Muscle of arm (tissue), 12 donors: ENCODE measurements around the gene BTLA. TPM values are rescaled to one million over a fixed set of nuclear protein-coding genes. Genes with fewer than 3 reads are reported as not detected.
"Not testable (repeated sequence)": the region's sequence is repeated elsewhere in the genome, so short reads cannot be mapped to it uniquely, and the experiment has no call there.

Experiments
- DNase-seq: peaks from one replicate; pipeline ENCODE4 v3.0.0-alpha.2; 2013
- polyA plus RNA-seq, 12 donors: library from polyadenylated mRNA; unstranded; fragments of 120-200 nt; gene quantifications; one replicate each; pipeline ENCODE4 v1.2.1, GENCODE V29; 2013; ENCODE audit not compliant: insufficient read length in 12 of 12

BTLA gene
- polyA plus RNA-seq, 12 donors = 0.14 to 1.9 (median 0.22) TPM; not detected in 5

DNA sequence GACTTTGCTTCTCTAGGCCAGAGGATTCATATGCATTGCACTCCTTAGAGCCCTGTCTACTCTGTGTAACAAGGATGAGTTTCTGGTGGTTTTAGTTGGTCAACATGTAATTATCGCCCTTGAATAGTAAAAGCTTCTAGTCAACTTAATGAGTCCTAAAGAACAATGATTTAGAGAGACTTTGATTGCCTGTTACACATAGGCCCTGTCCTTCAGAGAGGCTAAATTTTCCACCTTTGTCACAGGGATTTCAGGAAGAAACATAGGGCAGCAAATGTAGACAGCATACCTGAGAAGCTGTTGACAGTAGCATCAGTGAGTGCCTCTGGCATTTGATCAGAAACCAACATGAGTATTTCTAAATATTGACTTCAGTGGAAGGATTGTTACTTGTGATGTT, 7.1 kb downstream of the BTLA start:
- no peak for DNase-seq

GRCh38 chr3:112491373-112491772, 7.9 kb downstream of the BTLA start:
- DNase-seq = no peak

DNA sequence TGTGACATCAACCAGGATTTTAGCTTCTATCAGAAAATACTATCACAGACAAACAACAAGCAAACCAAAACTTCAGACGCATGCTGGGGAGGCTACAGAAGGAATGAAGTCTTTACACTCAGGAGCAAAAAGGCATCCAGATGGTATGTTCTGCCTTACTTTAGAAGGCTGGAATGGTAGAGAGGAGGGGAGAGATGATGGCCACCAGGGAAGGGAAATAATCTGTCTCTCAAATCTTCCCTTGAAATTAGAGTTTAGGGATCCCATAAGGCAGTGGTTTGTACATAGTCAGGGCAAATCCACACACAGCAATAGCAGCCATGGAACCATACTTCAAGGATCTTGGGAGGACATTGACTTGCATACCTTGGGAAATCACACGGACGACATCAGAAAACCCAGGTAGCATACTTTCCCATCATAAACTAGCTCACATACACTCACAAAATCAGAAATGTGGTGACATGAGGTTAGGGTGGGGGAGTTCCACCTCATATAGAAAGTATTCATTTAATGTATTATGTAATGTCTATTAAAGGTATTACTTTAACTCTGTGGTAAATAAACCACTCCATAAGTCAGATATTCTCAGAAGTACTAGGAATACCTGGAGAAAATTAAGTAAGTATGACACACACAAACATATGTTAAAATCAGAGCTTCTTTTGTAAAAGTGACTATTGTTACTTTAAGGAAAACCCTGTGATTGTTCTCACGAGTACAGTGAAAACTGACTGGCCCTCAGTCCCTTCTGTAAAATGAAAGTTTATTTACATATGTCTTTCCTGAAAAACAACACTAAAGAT, 9.4 kb downstream of the BTLA start:
- DNase-seq = no peak

DNA sequence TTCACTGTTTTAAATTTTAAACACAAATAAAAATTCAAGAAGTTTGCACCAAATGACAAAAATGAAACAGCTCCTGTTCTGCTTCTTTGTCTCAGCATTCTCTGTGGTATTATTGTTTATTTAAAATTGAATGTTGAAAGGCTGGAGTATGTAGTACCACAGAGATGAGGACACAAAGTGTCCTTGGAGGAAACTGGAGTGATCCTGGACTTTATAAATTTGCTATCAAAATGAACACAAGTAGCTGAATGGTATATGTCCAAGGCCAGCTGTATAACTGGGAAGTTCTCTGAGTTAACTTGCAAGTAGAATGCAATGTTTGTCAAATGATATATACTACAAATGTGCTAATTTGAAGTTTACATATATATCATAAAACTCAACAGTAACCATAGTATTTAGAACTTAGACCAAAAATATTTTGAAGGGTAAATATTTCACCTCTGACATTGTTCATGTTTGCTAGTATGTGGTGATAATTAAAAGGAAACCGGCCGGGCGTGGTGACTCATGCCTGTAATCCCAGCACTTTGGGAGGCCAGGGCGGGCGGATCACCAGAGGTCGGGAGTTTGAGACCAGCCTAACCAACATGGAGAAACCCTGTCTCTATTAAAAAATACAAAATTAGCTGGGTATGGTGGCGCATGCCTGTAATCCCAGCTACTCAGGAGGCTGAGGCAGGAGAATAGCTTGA, 12.3 kb downstream of the BTLA start:
- DNase-seq = no peak

- DNase-seq = no peak
Measured at GRCh38 chr3:112484352-112484751, 14.9 kb downstream of the BTLA start.

DNA sequence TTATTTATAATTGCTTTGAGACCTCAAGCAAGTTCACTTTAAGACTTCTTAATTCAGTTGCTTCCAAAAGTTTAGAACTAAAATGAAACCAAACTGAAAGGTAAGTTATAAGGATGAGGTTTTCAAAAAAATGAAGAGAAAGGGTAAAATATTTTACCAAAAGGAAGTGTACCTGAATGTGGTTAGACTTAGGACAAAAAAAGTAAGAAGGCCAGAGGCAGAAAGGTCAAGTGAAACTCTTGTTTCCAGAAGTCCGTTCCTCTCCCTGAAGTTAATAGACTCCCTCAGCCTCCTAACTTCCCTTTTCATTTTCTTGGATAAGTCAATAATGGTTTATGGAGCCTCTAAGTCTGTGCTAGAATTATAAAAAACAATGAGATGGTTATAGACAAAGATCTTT, 16.6 kb downstream of the BTLA start:
- no peak for DNase-seq

DNA sequence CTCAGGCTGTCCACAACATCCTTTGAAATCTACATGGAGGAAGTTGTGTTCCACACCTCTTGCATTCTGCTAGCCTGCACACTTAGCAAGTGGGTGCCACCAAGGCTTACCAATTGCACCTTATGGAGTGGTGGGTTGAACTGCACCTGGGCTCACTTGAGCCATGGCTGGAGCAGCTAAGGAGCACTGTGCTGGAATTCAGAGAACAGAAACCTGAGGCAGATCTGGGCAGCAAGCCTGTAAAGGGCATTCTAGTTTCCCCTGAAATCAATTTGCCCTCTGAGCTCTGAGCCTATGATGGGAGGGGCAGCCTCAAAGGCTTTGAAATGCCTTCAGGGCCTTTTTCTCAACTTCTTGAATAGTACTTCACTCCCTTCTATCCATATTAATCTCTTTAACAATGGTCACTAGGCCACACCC, 18.0 kb downstream of the BTLA start:
- no peak for DNase-seq

GRCh38 chr3:112477891-112478290, 21.4 kb downstream of the BTLA start:
- DNase-seq = no peak

GRCh38 chr3:112476346-112476745, 22.9 kb downstream of the BTLA start:
- no peak for DNase-seq

- no peak for DNase-seq
Measured at GRCh38 chr3:112474796-112475195, 24.5 kb downstream of the BTLA start.

DNA sequence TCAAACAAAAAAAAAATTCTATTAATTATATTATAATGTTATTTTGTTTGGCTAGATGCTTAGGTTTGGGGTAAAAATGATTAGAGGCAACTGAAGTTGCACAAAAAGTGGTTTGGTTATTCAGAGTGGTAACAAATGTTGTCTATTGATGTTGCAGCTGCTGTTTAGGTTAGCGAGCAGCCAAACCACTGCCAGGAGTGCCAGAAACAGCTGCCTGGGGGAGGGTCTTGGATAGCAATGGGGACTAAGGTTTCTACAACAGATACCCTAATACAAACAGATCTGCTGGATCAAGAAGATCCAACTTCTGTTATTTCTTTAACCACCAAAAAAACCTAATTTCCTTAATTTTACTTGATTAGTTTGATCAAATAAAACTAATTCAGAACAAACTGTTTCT, 26.6 kb downstream of the BTLA start:
- DNase-seq = no peak

- DNase-seq = no peak
Measured at GRCh38 chr3:112471596-112472325, 27.5 kb downstream of the BTLA start.

GRCh38 chr3:112470788-112471187, 28.5 kb downstream of the BTLA start:
- no peak for DNase-seq

DNA sequence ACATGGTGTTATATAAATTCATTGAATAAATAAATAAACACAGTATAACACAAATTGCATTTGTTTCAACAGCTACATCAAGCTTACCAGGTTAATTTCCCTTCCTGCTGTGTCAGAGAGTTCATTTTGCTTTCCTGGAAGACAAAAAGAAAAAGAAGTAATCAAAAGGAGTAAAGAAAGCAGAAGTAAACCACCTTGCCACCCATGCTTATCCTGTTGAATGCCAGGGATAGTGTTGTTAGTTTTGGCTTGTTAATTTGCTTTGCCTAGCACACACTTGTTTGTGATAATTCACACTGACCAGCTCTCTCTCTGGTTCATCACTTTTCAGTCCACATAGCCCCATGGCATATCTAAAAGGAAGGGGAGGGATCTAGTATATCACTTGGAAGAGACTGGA, 29.6 kb downstream of the BTLA start:
- DNase-seq = no peak

DNA sequence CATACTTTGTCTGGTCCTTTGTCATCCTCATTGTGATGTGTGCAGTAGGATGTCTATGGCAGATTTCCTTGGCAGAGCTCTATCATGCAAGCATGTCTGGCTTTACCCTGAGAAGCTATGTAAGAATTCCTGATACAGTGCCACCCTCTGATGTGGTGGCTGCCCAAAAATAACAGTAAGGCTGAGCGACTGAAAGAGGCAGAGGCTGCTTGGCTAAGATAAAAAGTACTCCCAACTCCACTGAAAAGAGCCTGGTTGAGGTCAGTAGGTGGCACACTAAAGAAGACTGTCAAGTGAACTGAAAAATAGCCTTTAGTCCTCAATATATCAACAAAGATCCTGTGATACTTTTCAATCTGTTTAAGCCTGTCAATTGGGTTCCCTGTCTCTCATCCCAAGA, 31.7 kb downstream of the BTLA start:
- DNase-seq = no peak

GRCh38 chr3:112466020-112466419, 33.3 kb downstream of the BTLA start:
- DNase-seq = no peak

- no peak for DNase-seq
Measured at GRCh38 chr3:112464264-112464663, 35.0 kb downstream of the BTLA start.

DNA sequence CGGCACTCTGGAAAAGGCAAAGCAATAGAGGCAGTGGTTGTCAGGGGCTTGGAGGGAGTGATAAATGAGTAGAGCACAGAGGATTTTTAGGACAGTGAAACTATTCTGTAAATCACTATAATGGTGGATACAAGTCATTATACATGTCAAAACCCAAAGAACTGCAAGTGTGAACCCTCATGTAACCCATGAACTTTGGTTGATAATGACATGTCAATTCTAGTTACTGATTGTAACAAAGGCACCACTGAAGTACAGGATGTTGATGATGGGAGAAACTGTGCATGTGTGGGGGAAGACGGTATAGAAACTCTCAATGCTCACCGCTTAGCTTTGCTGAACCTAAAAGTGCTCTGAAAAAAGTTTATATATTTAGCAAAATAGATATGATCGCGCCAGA, 36.0 kb downstream of the BTLA start:
- DNase-seq = no peak

GRCh38 chr3:112461787-112462186, 37.5 kb downstream of the BTLA start:
- DNase-seq = not testable (repeated sequence)

DNA sequence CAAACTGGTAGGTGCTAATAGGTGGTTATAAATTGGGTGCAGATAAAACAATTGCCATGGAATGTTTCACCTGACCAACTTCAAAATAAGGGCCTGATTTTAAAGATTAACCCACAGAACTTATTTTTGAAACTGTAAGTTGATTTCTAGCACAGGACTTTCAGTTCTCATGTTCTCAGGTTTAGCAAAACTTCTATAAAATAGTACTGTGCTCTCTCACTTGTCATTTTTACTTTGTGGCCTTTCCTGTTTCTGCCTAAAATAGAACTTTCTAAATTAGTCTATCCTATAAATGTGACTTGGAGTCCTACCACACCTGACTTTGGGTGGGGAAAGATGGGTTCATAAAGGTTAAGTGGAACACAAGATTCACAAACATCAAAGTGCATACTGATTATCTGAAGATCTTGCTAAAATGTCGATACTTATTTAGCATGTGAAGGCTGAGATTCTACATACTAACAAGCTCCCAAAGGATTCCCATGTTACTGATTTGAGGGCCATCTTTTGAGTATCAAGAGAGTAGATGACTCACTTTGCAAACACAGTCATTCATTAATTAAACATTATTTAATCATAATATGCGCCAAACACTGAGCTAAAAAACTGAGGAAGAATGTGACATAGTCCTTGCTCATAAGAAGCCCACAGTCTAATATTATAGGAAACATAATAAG, 38.6 kb downstream of the BTLA start:
- no peak for DNase-seq

- DNase-seq = no peak
Measured at GRCh38 chr3:112459750-112460149, 39.5 kb downstream of the BTLA start.

DNA sequence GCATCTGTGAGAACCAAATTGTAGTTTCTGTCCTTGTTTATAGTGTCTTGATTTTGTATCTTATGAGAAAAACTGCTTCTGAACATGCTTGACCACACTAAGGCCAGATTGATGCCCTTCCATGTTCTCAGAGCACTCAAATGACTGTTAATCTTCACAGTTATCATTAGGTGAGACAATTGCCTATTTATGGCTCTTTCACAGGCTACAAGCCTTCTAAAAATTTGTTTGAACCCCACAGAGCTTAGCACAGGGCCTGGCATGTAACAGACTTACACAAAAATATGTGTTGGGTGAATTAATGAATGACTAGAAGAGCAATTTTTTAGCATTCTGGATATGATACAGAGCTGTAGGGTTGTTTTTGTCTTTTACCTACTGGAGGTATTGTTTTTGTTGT, 43.1 kb downstream of the BTLA start:
- no peak for DNase-seq
